SU-DHL-6 (cell line): ENCODE measurements around the gene GFPT2.
A peak's percentile ranks its signal among the peaks of the same experiment; 100 is the strongest.

Experiments used
- H2AFZ ChIP-seq: fragments of 200-600 bp; sonication (generic); 2 replicates; pipeline ENCODE4 v1.6.1; 2014; ENCODE audit warnings: low read depth, mild to moderate bottlenecking, moderate library complexity, mixed read lengths, antibody characterized with exemption, low read length; ENCODE audit not compliant: severe bottlenecking
- H3F3A ChIP-seq: fragments of 200-600 bp; shearing (Covaris generic); 2 replicates; pipeline ENCODE4 v1.6.0; 2016; ENCODE audit warnings: antibody characterized with exemption, mild to moderate bottlenecking; ENCODE audit not compliant: insufficient read depth
- H3K27ac ChIP-seq: fragments of 200-600 bp; sonication (generic); 2 replicates; pipeline ENCODE4 v1.5.1; 2016; ENCODE audit warnings: low read depth, mild to moderate bottlenecking, low read length, moderate library complexity, mixed read lengths
- H3K27me3 ChIP-seq: fragments of 200-600 bp; sonication (generic), shearing (Covaris generic); 2 replicates; pipeline ENCODE4 v1.6.0; 2014; ENCODE audit warnings: mild to moderate bottlenecking, low read length
- H3K36me3 ChIP-seq: fragments of 200-600 bp; sonication (generic); 2 replicates; pipeline ENCODE4 v1.6.1; 2014; ENCODE audit warnings: mild to moderate bottlenecking, low read length, mixed read lengths
- H3K4me2 ChIP-seq: fragments of 300-600, 200-600 bp; shearing (Covaris generic), sonication (generic); 2 replicates; pipeline ENCODE4 v1.6.0; 2014; ENCODE audit warnings: low read length, low read depth, mild to moderate bottlenecking; ENCODE audit not compliant: poor library complexity, severe bottlenecking
- H3K4me3 ChIP-seq: fragments of 200-600 bp; sonication (generic); 2 replicates; pipeline ENCODE4 v1.5.1; 2014; ENCODE audit warnings: antibody characterized with exemption, low read length, mild to moderate bottlenecking, mixed read lengths; ENCODE audit not compliant: insufficient read depth, poor library complexity, severe bottlenecking
- H3K79me2 ChIP-seq: fragments of 200-600 bp; sonication (generic); 2 replicates; pipeline ENCODE4 v1.6.1; 2014; ENCODE audit warnings: mild to moderate bottlenecking, low read length, moderate library complexity; ENCODE audit not compliant: insufficient read depth
- H3K9ac ChIP-seq: fragments of 200-600 bp; sonication (generic); 2 replicates; pipeline ENCODE4 v1.7.0; 2014; ENCODE audit warnings: mild to moderate bottlenecking, low read length
- H3K9me2 ChIP-seq: fragments of 200-600 bp; sonication (generic); replicated peaks from 2 replicates; pipeline ENCODE4 v1.6.1; 2014; ENCODE audit warnings: low read length; ENCODE audit not compliant: insufficient read depth
- H3K9me3 ChIP-seq: fragments of 200-600 bp; sonication (generic); 2 replicates; pipeline ENCODE4 v1.6.1; 2014; ENCODE audit warnings: low read length, mixed read lengths; ENCODE audit not compliant: insufficient read depth
- H4K20me1 ChIP-seq: fragments of 200-600 bp; sonication (generic); 2 replicates; pipeline ENCODE4 v1.6.1; 2014; ENCODE audit warnings: low read depth, mild to moderate bottlenecking, antibody characterized with exemption, low read length, moderate library complexity, mixed read lengths
- CTCF ChIP-seq: fragments of 200-600 bp; sonication (generic); IDR thresholded peaks from one replicate; pipeline ENCODE4 v1.5.1; 2017; ENCODE audit warnings: antibody characterized with exemption, mild to moderate bottlenecking, low read length, moderate library complexity; ENCODE audit not compliant: insufficient read depth, poor library complexity, severe bottlenecking
- EZH2phosphoT487 ChIP-seq: fragments of 200-600 bp; sonication (generic), shearing (Covaris generic); conservative IDR thresholded peaks from 2 replicates; pipeline ENCODE4 v1.6.1; 2018; ENCODE audit warnings: mild to moderate bottlenecking, antibody characterized with exemption, low read length, moderate library complexity, mixed read lengths

The GFPT2 gene

GRCh38 chr5:180290568-180291233, 62.4 kb downstream of the GFPT2 start:
- H3K4me3 ChIP-seq = peak overlapping the region; percentile 91
- H3K79me2 ChIP-seq = peaks cover 52% of the 10 kb centered on the region
- H3K27ac ChIP-seq = no peak overlapping the region
- no peaks in the 10 kb centered on the region for H3K36me3 ChIP-seq
- no peaks in the 10 kb centered on the region for H3K9me2 ChIP-seq
- H2AFZ ChIP-seq = no peak overlapping the region
- no peaks in the 10 kb centered on the region for H3K27me3 ChIP-seq
- TF ChIP-seq CTCF (no peak), EZH2phosphoT487 (no peak)
- 0 out of 2 replicates have a peak, but pooled peaks cover 9% of the 10 kb centered on the region for H4K20me1 ChIP-seq
- H3F3A ChIP-seq = peaks cover 7% of the 10 kb centered on the region
- peak overlapping the region; percentile 65 for H3K9ac ChIP-seq
- H3K9me3 ChIP-seq = no peaks in the 10 kb centered on the region
- peak overlapping the region; percentile 72 for H3K4me2 ChIP-seq

- no peaks in the 10 kb centered on the region for H3K27me3 ChIP-seq
- H4K20me1 ChIP-seq = peaks cover 9% of the 10 kb centered on the region; the same call in 1 of the 2 replicates
- no peaks in the 10 kb centered on the region for H3K9me3 ChIP-seq
- peaks cover 7% of the 10 kb centered on the region for H3F3A ChIP-seq
- no peaks in the 10 kb centered on the region for H3K36me3 ChIP-seq
- no peaks in the 10 kb centered on the region for H3K9me2 ChIP-seq
- no peak overlapping the region for H3K27ac ChIP-seq
- TF ChIP-seq CTCF (no peak), EZH2phosphoT487 (no peak)
- H3K9ac ChIP-seq = no peak overlapping the region
- no peak overlapping the region for H3K4me3 ChIP-seq
- no peak overlapping the region for H2AFZ ChIP-seq
- H3K79me2 ChIP-seq = peaks cover 57% of the 10 kb centered on the region
- peak overlapping the region; percentile 72 for H3K4me2 ChIP-seq
These were observed 63.2 kb downstream of the GFPT2 start for GRCh38 chr5:180289966-180290365.

GRCh38 chr5:180289433-180289832, 63.7 kb downstream of the GFPT2 start:
- no peak overlapping the region for H3K9ac ChIP-seq
- H3K4me2 ChIP-seq = no peak overlapping the region
- H3K4me3 ChIP-seq = no peak overlapping the region
- peaks cover 7% of the 10 kb centered on the region for H3F3A ChIP-seq
- H3K27ac ChIP-seq = no peak overlapping the region
- H3K79me2 ChIP-seq = peaks cover 61% of the 10 kb centered on the region
- no peak overlapping the region for H2AFZ ChIP-seq
- TF ChIP-seq EZH2phosphoT487 (no peak), CTCF (no peak)
- no peaks in the 10 kb centered on the region for H3K27me3 ChIP-seq
- H3K9me2 ChIP-seq = no peaks in the 10 kb centered on the region
- H3K9me3 ChIP-seq = no peaks in the 10 kb centered on the region
- no peaks in the 10 kb centered on the region for H3K36me3 ChIP-seq
- H4K20me1 ChIP-seq = peaks cover 9% of the 10 kb centered on the region; the same call in 1 of the 2 replicates
